GM18909 (cell line): ENCODE results near the gene PPM1F.
"Not testable (repeated sequence)": the region's sequence is repeated elsewhere in the genome, so short reads cannot be mapped to it uniquely, and the experiment has no call there.

Experiments
- ATAC-seq: cut with Tn5 transposase; IDR thresholded peaks from one replicate; pipeline ENCODE4 v1.9.1; 2021; ENCODE audit warnings: mild to moderate bottlenecking; ENCODE audit not compliant: unreplicated experiment, poor library complexity

Gene PPM1F

GRCh38 chr22:21923163-21923561, 29.5 kb downstream of the PPM1F start:
- no peak for ATAC-seq

DNA sequence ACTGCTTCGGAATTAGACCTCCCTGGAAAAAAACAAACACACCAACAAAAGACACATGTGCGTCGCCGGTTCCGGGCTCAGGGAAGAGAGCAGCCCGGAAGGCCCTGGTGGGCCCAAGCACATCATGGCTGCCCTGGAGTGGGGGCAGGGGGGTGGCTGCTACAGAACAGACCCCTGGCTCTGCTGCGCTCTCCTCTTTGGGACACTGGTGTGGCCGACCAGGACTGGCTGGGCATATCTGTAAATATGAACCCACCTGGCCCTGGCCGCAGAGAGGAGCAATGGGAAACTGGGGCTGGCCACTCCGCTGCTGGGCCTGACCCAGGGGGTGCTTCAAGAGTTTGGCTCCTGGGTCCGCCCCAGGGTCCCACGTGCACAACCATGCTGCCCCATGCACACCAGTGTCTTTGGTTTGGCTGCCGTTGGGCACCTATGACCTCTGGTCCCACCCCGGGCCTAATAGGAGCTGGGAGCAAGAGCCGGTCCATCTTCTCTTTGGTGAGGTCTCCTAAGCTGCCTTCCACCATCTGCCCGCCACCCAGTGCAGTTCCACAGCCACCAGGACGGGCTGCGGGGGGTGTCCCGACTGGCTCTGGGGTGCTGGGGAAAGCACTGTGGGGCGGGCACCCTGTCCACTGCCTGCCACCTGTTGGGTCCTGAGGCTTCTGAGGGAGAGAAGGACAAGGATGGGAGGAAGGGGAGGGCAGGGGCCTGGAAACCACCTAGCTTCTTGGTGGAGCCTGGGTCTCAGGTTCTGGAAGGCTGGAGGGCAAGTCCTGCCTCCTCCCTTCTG, 30.1 kb downstream of the PPM1F start:
- no peak for ATAC-seq

DNA sequence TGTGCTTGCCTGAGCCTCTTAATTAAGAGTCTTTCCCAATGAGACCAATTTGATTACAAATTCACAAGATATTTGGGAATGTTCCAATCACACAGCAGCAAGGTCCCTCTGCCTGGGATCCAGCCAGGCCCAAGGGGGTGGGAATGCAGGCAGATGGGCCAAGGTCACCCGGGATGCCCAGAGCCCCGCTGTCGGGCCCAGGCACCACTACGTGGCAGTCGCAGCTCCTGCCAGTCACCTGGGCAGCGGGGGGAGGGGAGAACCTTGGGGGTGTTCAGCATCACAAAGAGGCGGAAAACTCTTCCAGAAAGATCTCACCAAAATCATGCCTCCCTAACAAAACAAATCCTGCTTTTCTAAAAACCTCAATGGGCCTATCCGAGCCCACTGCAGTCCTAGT, 30.9 kb downstream of the PPM1F start:
- no peak for ATAC-seq

GRCh38 chr22:21921184-21921721, 31.4 kb downstream of the PPM1F start:
- ATAC-seq = no peak

DNA sequence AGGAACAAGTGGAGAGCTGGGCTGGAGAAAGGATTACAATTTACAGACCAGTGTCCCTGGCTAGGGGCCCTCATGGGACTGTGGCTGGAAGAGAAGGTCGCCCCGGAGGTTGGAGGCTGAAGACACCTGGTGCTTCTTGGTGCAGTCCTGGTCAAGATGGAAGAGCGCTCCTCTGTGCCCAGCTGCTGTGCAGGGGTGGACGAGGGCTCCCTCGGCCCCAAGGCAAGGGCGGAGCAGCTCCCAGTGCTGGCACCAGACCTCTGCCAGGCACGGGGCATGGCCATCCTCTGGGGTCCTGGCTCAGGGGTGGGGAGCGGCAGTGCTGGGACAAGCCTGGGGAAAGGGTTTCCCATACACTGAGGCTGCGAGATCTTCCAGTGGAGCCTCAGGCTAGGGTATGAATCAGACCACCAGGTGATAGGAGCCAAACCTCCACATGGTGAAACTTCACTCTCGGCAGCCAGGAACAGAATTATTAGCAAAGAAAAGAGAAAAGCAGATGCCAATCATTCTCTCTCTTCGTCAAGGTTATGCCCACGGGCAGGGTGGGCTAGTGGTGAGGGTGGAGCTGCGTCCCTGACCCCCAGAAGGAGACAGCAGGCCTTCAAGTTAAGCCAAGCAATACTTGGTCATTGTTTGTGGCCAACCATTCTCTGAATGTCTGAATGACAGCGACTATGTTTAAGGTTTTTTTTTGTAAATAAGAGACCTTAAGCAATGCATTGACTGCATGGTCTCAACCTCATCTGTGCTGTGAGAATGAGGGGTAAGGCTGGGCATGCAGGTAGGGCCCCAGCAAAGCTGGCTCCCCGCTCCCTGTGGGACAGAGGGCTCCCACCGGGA, 32.1 kb downstream of the PPM1F start:
- ATAC-seq = no peak

GRCh38 chr22:21919526-21920307, 32.9 kb downstream of the PPM1F start:
- ATAC-seq = no peak

DNA sequence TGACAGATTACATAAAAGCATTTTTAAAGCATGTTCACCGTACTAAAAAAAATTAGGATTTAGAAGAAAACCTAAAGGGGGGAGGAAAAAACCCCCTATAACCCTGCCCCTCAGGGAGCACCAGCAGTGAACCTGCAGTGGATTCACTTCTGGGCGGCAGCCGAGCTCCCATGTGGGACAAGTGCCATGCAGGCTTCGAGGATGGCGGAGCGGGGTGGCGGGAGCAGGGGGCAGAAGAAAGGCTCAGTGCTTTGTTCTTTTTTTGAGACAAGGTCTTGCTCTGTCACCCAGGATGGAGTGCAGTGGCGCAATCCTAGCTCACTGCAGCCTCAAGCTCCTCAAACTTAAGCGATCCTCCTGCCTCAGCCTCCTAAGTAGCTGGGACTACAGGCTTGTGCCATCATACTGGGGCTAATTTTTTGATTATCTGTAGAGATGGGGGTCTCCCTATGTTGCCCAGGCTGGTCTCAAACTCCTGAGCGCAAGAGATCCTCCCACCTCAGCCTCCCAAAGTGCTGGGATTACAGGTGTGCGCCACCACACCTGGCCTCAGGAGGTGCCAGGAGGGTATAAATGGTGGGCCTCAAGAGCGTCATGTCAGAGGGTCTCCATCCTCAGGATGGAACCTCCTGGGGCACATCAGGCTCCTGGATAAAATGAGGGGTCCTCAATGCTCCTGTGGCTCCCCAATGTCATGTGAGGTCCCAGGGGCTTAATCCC, 34.0 kb downstream of the PPM1F start:
- ATAC-seq = no peak

- no peak for ATAC-seq
These were observed 34.7 kb downstream of the PPM1F start for GRCh38 chr22:21917959-21918261.

GRCh38 chr22:21917181-21917958, 35.3 kb downstream of the PPM1F start:
- ATAC-seq = no peak

GRCh38 chr22:21916309-21916918, 36.2 kb downstream of the PPM1F start:
- no peak for ATAC-seq

DNA sequence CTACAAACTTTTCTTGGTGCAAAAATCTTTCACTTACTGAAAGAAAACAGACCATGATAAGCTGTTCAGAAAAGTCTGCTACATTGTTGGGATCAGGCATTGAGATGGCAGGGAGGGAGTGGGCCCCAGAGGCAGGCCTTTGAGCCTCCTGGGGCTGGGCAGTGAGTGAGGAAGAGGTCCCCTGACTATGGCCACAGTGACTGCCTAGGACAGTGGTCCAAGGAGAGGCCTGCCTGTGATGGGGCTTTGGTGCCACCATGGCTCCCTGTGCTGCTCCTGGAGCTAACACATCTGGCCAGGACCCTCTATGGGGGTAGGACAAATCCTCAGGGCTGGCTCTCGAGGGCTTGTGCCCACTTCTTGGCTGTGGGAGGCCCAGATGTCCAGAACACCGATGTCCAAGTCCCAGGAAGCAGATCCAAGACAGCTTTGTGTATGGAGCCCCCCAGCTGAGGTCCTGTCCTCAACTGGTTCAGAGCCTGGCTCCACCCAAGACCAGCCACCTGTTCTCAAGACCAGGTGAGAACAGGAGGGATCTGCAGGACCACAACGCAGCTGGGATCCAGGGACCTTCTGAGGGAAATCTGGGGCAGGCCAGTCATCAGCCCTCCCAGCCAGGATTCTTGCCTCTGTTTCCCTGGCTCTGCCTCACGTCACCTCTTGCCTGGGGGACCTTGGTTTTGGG, 36.9 kb downstream of the PPM1F start:
- no peak for ATAC-seq

GRCh38 chr22:21914033-21914642, 38.5 kb downstream of the PPM1F start:
- not testable (repeated sequence) for ATAC-seq

DNA sequence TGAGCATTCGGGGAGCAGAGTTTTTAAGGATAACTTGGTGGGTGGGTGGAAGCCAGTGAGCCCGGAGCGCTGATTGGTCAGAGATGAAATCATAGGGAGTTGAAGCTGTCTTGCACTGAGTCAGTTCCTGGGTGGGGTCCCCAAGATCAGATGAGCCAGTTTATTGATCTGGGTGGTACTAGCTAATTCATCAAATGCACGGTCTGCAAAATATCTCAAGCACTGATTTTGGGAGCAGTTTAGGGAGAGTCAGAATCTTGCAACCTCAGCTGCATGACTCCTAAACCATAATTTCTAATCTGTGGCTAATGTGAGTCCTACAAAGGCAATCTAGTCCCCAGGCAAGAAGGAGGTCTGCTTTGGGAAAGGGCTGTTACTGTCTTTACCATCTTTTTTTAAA, 42.3 kb downstream of the PPM1F start:
- not testable (repeated sequence) for ATAC-seq

GRCh38 chr22:21909871-21910270, 42.8 kb downstream of the PPM1F start:
- ATAC-seq = no peak

GRCh38 chr22:21907638-21908522, 44.8 kb downstream of the PPM1F start:
- no peak for ATAC-seq

DNA sequence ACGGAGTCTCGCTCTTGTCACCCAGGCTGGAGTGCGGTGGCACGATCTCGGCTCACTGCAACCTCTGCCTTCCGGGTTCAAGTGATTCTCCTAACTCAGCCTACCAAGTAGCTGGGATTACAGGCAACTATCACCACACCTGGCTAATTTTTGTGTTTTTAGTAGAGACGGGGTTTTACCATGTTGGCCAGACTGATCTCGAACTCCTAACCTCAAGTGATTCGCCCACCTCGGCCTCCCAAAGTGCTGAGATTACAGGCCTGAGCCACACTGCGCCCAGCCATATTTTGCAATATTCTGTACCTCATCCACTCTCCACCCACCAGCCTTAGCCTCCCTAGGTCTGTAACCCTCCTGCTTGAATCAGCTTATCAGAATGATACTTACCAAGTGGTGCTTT, 47.4 kb downstream of the PPM1F start:
- ATAC-seq = not testable (repeated sequence)

DNA sequence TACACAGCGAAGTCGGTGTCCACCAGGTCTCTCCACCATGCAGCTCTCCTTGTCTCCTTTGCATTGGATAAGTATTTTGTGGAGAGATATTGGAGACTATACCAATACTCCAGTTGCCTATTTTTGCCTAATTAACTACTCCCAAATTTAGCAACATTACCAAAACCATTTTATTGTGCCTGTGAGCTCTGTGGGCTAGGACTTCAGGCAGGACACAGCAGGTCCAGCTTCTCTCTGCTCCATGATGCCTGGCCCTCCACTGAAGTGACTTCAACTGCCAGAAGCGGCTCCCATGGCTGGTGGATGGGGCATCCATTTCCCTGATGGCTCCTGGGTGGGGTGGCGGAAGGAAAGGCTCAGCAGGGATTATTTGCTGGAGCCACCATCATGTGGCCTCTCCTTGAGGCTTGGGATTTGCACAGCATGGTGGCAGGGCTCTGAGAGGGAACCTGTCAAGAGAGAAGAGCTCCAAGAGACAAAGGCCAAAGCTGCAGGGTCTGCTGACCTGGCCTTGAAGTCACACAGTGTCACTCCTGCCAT, 48.3 kb downstream of the PPM1F start:
- no peak for ATAC-seq
